ENCODE measurements around the gene PERM1. TPM values are rescaled to one million over a fixed set of nuclear protein-coding genes. Genes with fewer than 3 reads are reported as not detected.
"Not testable (repeated sequence)": the region's sequence is repeated elsewhere in the genome, so short reads cannot be mapped to it uniquely, and the experiment has no call there.

PERM1 gene
- total and polyA plus RNA-seq, 4 donors: 0.42 to 1.5 (median 0.49) TPM

DNA sequence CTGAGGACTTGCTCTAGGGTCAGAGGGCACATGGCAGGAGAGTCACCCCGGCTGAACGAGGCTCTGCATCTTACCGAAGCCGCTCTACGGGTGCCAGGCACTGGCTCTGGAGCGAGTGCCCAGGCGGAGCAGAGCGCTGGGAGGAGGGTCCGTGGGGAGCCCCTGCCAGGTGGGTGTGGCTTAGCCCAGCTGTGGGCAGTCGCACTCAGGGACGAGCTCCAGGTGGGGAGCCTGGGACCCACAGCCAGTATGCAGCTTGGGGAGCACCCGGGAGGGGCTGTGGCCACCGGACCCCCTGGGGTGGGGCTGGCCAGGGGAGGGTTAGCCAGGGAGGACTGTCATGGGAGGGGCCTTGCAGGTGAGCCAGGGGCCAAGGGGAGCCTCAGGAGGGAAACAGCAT is 41.8 kb upstream of the PERM1 start:
- Histone ChIP-seq H3K9me3 (ENCODE audit: control insufficient read depth, low read length) (no peaks in the 10 kb centered on the region), H3K27me3 (ENCODE audit: control insufficient read depth in 1 of 2, insufficient read depth in 2 of 2, low read length in 1 of 2) (no peaks in the 10 kb centered on the region), H3K4me1 (ENCODE audit: control insufficient read depth in 1 of 2, insufficient read depth in 2 of 2, low read length in 2 of 2) (no peaks in the 10 kb centered on the region), H3K36me3 (ENCODE audit: control insufficient read depth in 1 of 2, insufficient read depth in 2 of 2, low read length in 1 of 2) (no peaks in the 10 kb centered on the region), H3K27ac (ENCODE audit: low read depth in 1 of 2, low read length in 2 of 2) (no peak overlapping the region), H3K4me3 (ENCODE audit: low read length in 2 of 2) (no peak overlapping the region)
- ATAC-seq (ENCODE audit: low FRiP score) (no peak), DNase-seq (no peak)
- intact Hi-C loops (cut with DNase I): loop anchor here in 1 of 2 donors (5.0 kb wide), 1 partner anchor 34 kb away; no protein-coding TSS in a partner anchor
- WGBS, 2 donors: 80 to 83% methylated on average over 13 of the region's 13 CpGs

DNA sequence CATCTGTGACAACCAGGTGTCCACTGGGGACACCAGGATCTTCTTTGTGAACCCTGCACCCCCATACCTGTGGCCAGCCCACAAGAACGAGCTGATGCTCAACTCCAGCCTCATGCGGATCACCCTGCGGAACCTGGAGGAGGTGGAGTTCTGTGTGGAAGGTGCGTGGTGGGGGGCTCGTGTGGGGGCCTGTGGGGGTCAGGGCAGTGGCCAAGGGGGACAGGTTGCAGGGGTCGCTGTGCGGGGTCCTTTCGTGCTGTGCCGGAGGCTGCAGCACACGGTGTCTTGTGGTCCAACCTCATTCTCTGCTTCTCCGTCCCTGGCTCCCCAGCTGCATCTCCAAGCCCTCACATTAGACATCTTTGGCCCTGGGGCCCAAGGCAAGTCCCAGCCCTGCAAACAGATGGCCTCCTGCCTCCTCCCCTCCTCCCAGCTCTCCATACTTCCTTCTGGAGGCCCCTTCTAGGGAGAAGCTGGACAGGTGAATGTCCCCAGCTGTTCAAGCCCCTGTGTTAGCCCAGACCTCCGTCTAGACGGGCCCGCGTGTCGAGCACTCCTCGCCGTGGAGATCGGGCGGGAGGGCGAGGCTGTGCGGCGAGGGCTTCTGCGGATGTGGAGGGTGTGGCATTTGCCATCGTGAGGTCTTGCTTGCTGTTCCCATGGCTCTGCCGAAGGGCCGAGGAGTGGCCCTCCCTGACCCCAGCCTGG is 40.6 kb upstream of the PERM1 start:
- 93 to 94% methylated on average over 23 to 27 of the region's 27 CpGs for WGBS, 2 donors
- ATAC-seq (ENCODE audit: low FRiP score) (no peak), DNase-seq (no peak)
- Histone ChIP-seq H3K9me3 (ENCODE audit: control insufficient read depth, low read length) (no peaks in the 10 kb centered on the region), H3K27me3 (ENCODE audit: control insufficient read depth in 1 of 2, insufficient read depth in 2 of 2, low read length in 1 of 2) (no peaks in the 10 kb centered on the region), H3K4me1 (ENCODE audit: control insufficient read depth in 1 of 2, insufficient read depth in 2 of 2, low read length in 2 of 2) (no peaks in the 10 kb centered on the region), H3K4me3 (ENCODE audit: low read length in 2 of 2) (no peak overlapping the region), H3K27ac (ENCODE audit: low read depth in 1 of 2, low read length in 2 of 2) (no peak overlapping the region), H3K36me3 (ENCODE audit: control insufficient read depth in 1 of 2, insufficient read depth in 2 of 2, low read length in 1 of 2) (no peaks in the 10 kb centered on the region)
- intact Hi-C loops (cut with DNase I): loop anchor here in 1 of 2 donors (5.0 kb wide), 1 partner anchor 35 kb away; no protein-coding TSS in a partner anchor

DNA sequence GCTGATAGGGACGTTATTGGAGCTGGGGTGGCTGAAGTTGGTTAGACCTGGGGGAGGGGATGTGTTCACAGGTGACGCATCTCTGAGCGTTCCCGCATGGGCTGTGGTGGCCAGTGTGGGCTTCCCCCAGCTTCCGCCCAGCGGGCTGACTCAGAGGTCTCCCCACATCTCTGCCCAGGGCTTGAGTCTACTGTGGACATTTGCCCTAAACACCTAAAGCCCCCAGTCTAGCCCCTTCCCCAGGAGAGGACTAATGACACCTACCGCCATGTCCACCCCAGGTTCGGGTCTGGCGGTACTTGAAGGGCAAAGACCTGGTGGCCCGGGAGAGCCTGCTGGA is 40.0 kb upstream of the PERM1 start:
- H3K36me3 ChIP-seq (ENCODE audit: control insufficient read depth in 1 of 2, insufficient read depth in 2 of 2, low read length in 1 of 2): no peaks in the 10 kb centered on the region
- DNase-seq (no peak), ATAC-seq (ENCODE audit: low FRiP score) (no peak)
- intact Hi-C loops (cut with DNase I): loop anchor here in 1 of 2 donors (5.0 kb wide), 1 partner anchor 35 kb away; no protein-coding TSS in a partner anchor
- WGBS, 2 donors: 94 to 97% methylated on average over 10 of the region's 10 CpGs
- no peaks in the 10 kb centered on the region for H3K27me3 ChIP-seq (ENCODE audit: control insufficient read depth in 1 of 2, insufficient read depth in 2 of 2, low read length in 1 of 2)
- no peaks in the 10 kb centered on the region for H3K4me1 ChIP-seq (ENCODE audit: control insufficient read depth in 1 of 2, insufficient read depth in 2 of 2, low read length in 2 of 2)
- H3K4me3 ChIP-seq (ENCODE audit: low read length in 2 of 2): no peak overlapping the region
- no peak overlapping the region for H3K27ac ChIP-seq (ENCODE audit: low read depth in 1 of 2, low read length in 2 of 2)
- no peaks in the 10 kb centered on the region for H3K9me3 ChIP-seq (ENCODE audit: control insufficient read depth, low read length)

DNA sequence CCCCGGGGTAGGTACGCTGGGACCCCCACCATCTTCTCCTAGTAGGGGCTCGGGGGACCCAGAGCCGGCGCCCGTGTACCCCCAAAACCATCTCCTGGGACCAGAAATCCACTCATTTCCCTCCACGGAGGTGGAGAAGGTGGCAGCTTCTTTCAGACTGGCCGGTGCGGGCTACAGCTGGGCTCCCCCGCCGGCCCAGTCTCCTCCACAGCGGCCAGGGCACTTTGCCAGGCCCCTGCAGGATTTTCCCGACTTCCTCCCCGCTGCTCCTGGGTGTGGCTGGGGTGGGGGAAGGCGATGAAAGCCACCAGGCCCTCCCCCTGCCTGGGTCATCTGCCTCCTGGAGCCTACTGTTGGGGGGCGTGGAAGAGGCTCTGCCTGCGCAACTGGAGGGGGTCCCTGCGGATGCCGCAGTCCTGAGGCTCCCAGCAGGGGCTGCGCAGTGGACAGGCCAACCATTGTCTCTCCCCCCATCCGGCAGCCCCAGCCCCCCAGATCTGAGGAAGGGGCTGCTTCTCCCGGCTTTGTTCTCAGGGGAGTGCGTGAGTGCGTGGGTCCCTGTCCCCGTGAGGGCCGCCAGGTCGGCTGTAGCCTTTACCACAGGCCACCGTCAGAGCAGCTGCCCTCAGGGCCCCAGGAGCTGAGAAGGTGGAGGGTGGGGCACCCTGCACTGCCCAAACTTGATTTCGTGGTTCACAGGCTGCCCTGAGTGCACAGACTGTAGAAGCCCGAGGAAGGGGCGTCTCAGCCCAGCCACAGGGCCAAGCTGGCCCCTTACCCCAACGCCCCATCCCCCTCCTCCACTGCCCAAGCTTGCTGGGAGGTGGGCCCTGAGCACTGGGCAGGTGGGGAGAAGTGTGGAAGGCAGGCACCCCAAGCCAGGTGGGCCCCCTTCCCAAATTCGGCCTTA is 39.4 kb upstream of the PERM1 start:
- Histone ChIP-seq H3K27ac (ENCODE audit: low read depth in 1 of 2, low read length in 2 of 2) (no peak overlapping the region), H3K9me3 (ENCODE audit: control insufficient read depth, low read length) (no peaks in the 10 kb centered on the region), H3K27me3 (ENCODE audit: control insufficient read depth in 1 of 2, insufficient read depth in 2 of 2, low read length in 1 of 2) (no peaks in the 10 kb centered on the region), H3K4me1 (ENCODE audit: control insufficient read depth in 1 of 2, insufficient read depth in 2 of 2, low read length in 2 of 2) (no peaks in the 10 kb centered on the region), H3K4me3 (ENCODE audit: low read length in 2 of 2) (no peak overlapping the region), H3K36me3 (ENCODE audit: control insufficient read depth in 1 of 2, insufficient read depth in 2 of 2, low read length in 1 of 2) (no peaks in the 10 kb centered on the region)
- intact Hi-C loops (cut with DNase I): loop anchor here in 1 of 2 donors (5.0 kb wide), 1 partner anchor 36 kb away; no protein-coding TSS in a partner anchor
- no peak for ATAC-seq (ENCODE audit: low FRiP score)
- no peak for DNase-seq
- 47 to 49% methylated on average over 33 of the region's 33 CpGs for WGBS, 2 donors

DNA sequence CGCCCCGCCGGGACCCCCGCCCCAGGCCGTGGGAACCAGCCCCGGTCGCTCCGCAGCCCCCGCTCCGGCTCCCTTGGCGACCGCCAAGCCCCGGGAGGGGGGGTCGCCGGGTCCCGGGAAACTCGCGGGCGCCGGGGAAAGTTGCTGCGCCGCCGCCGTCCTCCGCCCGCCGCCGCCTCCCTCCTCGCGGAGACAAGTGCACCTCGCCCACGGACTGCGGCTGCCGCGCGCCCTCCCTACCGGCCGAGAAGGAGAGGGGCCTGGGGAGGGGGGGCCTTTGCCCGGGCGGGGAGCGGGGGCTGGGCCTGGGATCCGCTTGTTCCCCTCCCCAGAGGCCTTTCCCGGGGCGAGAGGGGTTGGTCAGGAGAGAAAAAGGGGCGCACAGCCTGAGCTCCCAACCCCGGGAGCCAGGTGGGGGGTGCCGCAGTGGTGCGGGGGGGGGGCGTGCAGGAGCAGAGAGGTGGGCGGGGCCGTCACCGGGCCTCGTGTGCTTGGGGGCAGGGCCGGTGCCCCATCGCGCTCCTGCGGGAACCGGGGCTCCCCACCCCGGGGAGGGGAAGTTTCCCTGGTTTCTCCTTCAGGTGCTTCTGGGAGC is 38.6 kb upstream of the PERM1 start:
- H3K27me3 ChIP-seq (ENCODE audit: control insufficient read depth in 1 of 2, insufficient read depth in 2 of 2, low read length in 1 of 2): no peaks in the 10 kb centered on the region
- intact Hi-C loops (cut with DNase I): loop anchor here in 1 of 2 donors (5.0 kb wide), 1 partner anchor 37 kb away; no protein-coding TSS in a partner anchor
- H3K9me3 ChIP-seq (ENCODE audit: control insufficient read depth, low read length): no peaks in the 10 kb centered on the region
- ATAC-seq (ENCODE audit: low FRiP score) (no peak), DNase-seq (no peak)
- H3K4me1 ChIP-seq (ENCODE audit: control insufficient read depth in 1 of 2, insufficient read depth in 2 of 2, low read length in 2 of 2): no peaks in the 10 kb centered on the region
- H3K4me3 ChIP-seq (ENCODE audit: low read length in 2 of 2): peak overlapping the region; percentile 75 to 88
- no peaks in the 10 kb centered on the region for H3K36me3 ChIP-seq (ENCODE audit: control insufficient read depth in 1 of 2, insufficient read depth in 2 of 2, low read length in 1 of 2)
- WGBS, 2 donors: 1% methylated on average over 17 to 59 of the region's 59 CpGs
- H3K27ac ChIP-seq (ENCODE audit: low read depth in 1 of 2, low read length in 2 of 2): no peak overlapping the region

DNA sequence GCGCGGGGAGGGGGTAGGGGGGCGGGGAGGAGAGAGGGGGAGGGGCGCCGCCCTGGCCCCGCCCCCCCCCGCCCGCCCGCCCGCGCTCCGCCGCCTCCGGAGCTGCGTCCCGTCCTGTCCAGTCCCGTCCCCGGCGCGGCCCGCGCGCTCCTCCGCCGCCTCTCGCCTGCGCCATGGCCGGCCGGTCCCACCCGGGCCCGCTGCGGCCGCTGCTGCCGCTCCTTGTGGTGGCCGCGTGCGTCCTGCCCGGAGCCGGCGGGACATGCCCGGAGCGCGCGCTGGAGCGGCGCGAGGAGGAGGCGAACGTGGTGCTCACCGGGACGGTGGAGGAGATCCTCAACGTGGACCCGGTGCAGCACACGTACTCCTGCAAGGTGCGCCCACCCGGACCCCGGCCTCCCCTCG is 38.1 kb upstream of the PERM1 start, which contains the start of gene AGRN:
TSS of gene AGRN (plus strand) at position 121 of the 405 bp plus-strand sequence. CDS start at position 174, 53 bp downstream.
- DNase-seq: no peak
- intact Hi-C loops (cut with DNase I): loop anchor here in 1 of 2 donors (5.0 kb wide), 1 partner anchor 37 kb away; no protein-coding TSS in a partner anchor
- no peaks in the 10 kb centered on the region for H3K36me3 ChIP-seq (ENCODE audit: control insufficient read depth in 1 of 2, insufficient read depth in 2 of 2, low read length in 1 of 2)
- ATAC-seq (ENCODE audit: low FRiP score): peak; percentile 11
- peak within 1 kb of the TSS; percentile 75 to 88 for H3K4me3 ChIP-seq (ENCODE audit: low read length in 2 of 2)
- H3K4me1 ChIP-seq (ENCODE audit: control insufficient read depth in 1 of 2, insufficient read depth in 2 of 2, low read length in 2 of 2): no peaks in the 10 kb centered on the region
- H3K27me3 ChIP-seq (ENCODE audit: control insufficient read depth in 1 of 2, insufficient read depth in 2 of 2, low read length in 1 of 2): no peaks in the 10 kb centered on the region
- no peaks in the 10 kb centered on the region for H3K9me3 ChIP-seq (ENCODE audit: control insufficient read depth, low read length)
- WGBS, 2 donors: 0 to 7% methylated on average over 3 to 55 of the region's 58 CpGs
- peak within 1 kb of the TSS in 1 of 2 donors; percentile 24 for H3K27ac ChIP-seq (ENCODE audit: low read depth in 1 of 2, low read length in 2 of 2)

DNA sequence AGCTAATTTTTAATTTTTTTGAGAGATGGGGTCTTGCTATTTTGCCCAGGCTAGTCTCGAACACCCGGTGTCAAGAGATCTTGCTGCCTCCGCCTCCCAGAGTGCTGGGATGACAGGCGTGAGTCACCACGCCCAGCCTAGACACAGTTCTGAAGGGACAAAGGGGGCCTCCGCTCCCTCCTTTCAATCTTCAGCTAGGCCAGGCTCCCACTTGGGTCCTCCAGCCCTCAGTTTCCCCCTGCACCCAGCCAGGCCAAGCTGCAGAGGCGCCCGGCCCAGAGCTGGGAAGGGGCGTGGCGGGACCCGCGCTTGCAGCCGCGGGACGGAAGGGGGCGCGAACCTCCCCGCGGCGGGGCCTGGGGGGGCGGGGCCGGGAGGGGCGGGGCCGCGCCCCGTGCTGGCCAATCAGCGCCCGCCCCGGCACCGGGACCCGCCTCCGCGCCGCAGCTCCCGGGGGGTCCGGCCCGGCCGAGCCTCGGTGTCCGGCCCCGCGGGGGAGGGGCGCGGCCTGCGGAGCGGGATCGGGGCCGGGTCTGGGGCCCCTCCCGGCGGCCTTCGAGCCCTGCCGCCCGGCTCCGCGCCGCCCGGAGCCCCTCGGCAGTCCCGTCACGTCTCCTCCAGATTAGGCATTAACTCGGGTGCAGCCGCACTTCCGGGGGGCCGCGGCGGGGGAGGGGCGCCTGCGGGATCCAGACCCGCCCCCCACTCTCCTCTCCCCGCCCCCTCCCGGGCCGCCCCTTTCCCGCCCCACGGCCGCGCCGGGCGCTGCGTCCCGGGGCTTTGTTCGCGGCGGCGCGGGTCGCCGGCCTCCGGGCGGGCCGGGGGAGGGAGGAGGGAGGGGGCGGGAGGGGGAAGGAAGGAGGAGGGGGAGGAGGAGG is 37.5 kb upstream of the PERM1 start:
- Histone ChIP-seq H3K36me3 (ENCODE audit: control insufficient read depth in 1 of 2, insufficient read depth in 2 of 2, low read length in 1 of 2) (no peaks in the 10 kb centered on the region), H3K4me3 (ENCODE audit: low read length in 2 of 2) (peak overlapping the region; percentile 75 to 88), H3K9me3 (ENCODE audit: control insufficient read depth, low read length) (no peaks in the 10 kb centered on the region), H3K27me3 (ENCODE audit: control insufficient read depth in 1 of 2, insufficient read depth in 2 of 2, low read length in 1 of 2) (no peaks in the 10 kb centered on the region), H3K4me1 (ENCODE audit: control insufficient read depth in 1 of 2, insufficient read depth in 2 of 2, low read length in 2 of 2) (no peaks in the 10 kb centered on the region), H3K27ac (ENCODE audit: low read depth in 1 of 2, low read length in 2 of 2) (peak overlapping the region in 1 of 2 donors; percentile 24)
- intact Hi-C loops (cut with DNase I): no loop called here
- 1 to 2% methylated on average over 25 to 87 of the region's 91 CpGs for WGBS, 2 donors
- ATAC-seq (ENCODE audit: low FRiP score) (peak; percentile 93), DNase-seq (peak; percentile 87 to 92)

DNA sequence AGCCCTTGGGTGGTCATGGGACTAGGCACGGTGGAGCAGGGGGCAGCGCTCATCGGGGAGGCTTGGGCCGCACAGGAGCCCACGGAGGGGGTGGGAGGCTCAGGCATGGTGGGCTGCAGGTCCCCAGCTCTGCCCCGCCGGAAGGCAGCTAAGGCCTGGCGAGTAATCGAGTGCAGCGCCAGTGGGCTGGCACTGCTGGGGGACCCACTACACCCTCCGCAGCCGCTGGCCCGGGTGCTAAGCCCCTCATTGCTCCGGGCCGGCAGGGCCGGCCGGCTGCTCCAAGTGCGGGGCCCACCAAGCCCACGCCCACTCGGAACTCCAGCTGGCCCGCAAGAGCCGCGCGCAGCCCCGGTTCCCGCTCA is 36.4 kb upstream of the PERM1 start:
- intact Hi-C loops (cut with DNase I); ATAC-seq (ENCODE audit: low FRiP score): not testable (repeated sequence)

More for the DNA sequence above, 36.4 kb upstream of the PERM1 start:
- H3K4me1 ChIP-seq (ENCODE audit: control insufficient read depth in 1 of 2, insufficient read depth in 2 of 2, low read length in 2 of 2); H3K9me3 ChIP-seq (ENCODE audit: control insufficient read depth, low read length); H3K4me3 ChIP-seq (ENCODE audit: low read length in 2 of 2); DNase-seq; H3K27ac ChIP-seq (ENCODE audit: low read depth in 1 of 2, low read length in 2 of 2); H3K36me3 ChIP-seq (ENCODE audit: control insufficient read depth in 1 of 2, insufficient read depth in 2 of 2, low read length in 1 of 2); H3K27me3 ChIP-seq (ENCODE audit: control insufficient read depth in 1 of 2, insufficient read depth in 2 of 2, low read length in 1 of 2): not testable (repeated sequence)
- WGBS, 2 donors: 92 to 93% methylated on average over 20 to 26 of the region's 26 CpGs
